Measurements from ENCODE around the gene TMEM95. TPM values are rescaled to one million over a fixed set of nuclear protein-coding genes. Genes with fewer than 3 reads are reported as not detected.

TMEM95 gene
- polyA plus RNA-seq, 1 experiment = not detected

DNA sequence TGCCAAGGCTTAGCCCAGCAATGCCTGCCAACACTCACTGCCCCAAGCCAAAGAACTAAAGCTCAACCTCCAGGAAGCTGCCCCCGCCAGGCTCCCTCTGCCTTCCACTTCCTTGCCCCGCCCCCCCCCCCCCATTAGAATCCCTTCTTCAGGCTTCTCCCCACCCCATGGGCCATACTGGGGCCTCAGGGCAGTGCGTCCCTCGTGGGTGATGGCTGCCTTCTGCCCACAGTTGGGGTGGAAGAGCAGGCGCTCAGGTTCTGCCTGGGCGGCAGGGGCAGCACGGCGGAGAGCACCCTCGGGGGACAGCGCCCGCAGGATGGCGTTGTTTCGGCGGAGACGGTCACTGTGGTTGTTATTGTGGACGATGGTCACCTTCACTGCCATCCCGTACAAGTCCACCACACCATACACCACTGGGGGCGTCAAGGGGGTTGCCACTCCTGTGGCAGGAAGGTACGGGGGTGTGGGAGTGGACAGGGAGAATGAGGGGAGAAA is 29.9 kb upstream of the TMEM95 start:
- peaks cover 47% of the 10 kb centered on the region for H3K36me3 ChIP-seq (ENCODE audit: control insufficient read depth, insufficient read depth, low read length)
- TF ChIP-seq, protein P1, sequence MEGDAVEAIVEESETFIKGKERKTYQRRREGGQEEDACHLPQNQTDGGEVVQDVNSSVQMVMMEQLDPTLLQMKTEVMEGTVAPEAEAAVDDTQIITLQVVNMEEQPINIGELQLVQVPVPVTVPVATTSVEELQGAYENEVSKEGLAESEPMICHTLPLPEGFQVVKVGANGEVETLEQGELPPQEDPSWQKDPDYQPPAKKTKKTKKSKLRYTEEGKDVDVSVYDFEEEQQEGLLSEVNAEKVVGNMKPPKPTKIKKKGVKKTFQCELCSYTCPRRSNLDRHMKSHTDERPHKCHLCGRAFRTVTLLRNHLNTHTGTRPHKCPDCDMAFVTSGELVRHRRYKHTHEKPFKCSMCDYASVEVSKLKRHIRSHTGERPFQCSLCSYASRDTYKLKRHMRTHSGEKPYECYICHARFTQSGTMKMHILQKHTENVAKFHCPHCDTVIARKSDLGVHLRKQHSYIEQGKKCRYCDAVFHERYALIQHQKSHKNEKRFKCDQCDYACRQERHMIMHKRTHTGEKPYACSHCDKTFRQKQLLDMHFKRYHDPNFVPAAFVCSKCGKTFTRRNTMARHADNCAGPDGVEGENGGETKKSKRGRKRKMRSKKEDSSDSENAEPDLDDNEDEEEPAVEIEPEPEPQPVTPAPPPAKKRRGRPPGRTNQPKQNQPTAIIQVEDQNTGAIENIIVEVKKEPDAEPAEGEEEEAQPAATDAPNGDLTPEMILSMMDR (IDR thresholded peaks at IDR 0.05; ENCODE audit: insufficient read depth, low read depth, low read length) = no peak
- ChIA-PET POLR2A (no interaction called here), CTCF (interaction anchor here (0.7 to 5.0 kb wide), 5 partner anchors 11 to 236 kb away, joined by 3 to 22 read pairs (median 11); partner anchors contain the start of genes ACAP1 and SENP3)
- no peak for DNase-seq (ENCODE audit: low read depth)
- no peak overlapping the region for H3K4me3 ChIP-seq (ENCODE audit: low read depth, low read length)
- no peaks in the 10 kb centered on the region for H3K27me3 ChIP-seq (ENCODE audit: control insufficient read depth, insufficient read depth, low read length)

GRCh38 chr17:7326186-7326585 is 28.8 kb upstream of the TMEM95 start:
- CTCF ChIA-PET = interaction anchor here (1.0 to 5.0 kb wide), 2 partner anchors 13 to 78 kb away, joined by 4 to 22 read pairs; no protein-coding TSS in a partner anchor
- POLR2A ChIA-PET = no interaction called here
- no peak overlapping the region for H3K4me3 ChIP-seq (ENCODE audit: low read depth, low read length)
- H3K36me3 ChIP-seq (ENCODE audit: control insufficient read depth, insufficient read depth, low read length) = peaks cover 38% of the 10 kb centered on the region
- no peaks in the 10 kb centered on the region for H3K27me3 ChIP-seq (ENCODE audit: control insufficient read depth, insufficient read depth, low read length)
- no peak for DNase-seq (ENCODE audit: low read depth)
- TF ChIP-seq, protein P1 (IDR thresholded peaks at IDR 0.05; ENCODE audit: insufficient read depth, low read depth, low read length) = no peak

DNA sequence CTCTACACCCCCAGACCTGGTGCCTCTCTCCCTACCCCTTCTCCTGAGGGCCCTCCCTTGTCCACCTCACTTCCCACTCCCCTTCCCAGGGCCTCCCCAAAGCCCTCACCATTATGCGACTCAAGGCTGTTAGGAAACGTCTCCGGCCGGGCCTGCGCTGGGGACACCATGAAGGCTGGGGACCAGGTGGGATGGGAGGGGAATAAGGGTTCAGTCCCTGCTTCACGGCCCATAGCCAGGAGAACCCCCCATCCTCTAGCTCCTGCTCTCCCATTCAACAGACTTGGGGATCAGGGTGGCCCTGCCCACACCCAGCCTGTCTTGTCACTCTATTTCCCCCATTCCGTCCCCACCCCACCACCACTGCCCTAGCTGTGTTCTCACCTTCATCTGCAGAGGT is 27.9 kb upstream of the TMEM95 start:
- H3K4me3 ChIP-seq (ENCODE audit: low read depth, low read length) = no peak overlapping the region
- TF ChIP-seq, protein P1 (IDR thresholded peaks at IDR 0.05; ENCODE audit: insufficient read depth, low read depth, low read length) = no peak

GRCh38 chr17:7327501-7327900 is 27.5 kb upstream of the TMEM95 start:
- DNase-seq (ENCODE audit: low read depth) = no peak
- no peak overlapping the region for H3K4me3 ChIP-seq (ENCODE audit: low read depth, low read length)
- ChIA-PET CTCF (interaction anchor here (0.6 to 5.0 kb wide), 2 partner anchors 14 to 281 kb away, joined by 3 to 22 read pairs; no protein-coding TSS in a partner anchor), POLR2A (no interaction called here)
- TF ChIP-seq, protein P1 (IDR thresholded peaks at IDR 0.05; ENCODE audit: insufficient read depth, low read depth, low read length) = no peak
- H3K36me3 ChIP-seq (ENCODE audit: control insufficient read depth, insufficient read depth, low read length) = peaks cover 26% of the 10 kb centered on the region
- H3K27me3 ChIP-seq (ENCODE audit: control insufficient read depth, insufficient read depth, low read length) = no peaks in the 10 kb centered on the region

More for the DNA sequence above, 27.9 kb upstream of the TMEM95 start:
- DNase-seq (ENCODE audit: low read depth) = no peak
- ChIA-PET POLR2A (no interaction called here), CTCF (interaction anchor here (0.6 to 5.0 kb wide), 3 partner anchors 14 to 281 kb away, joined by 3 to 22 read pairs (median 4); no protein-coding TSS in a partner anchor)
- peaks cover 30% of the 10 kb centered on the region for H3K36me3 ChIP-seq (ENCODE audit: control insufficient read depth, insufficient read depth, low read length)
- no peaks in the 10 kb centered on the region for H3K27me3 ChIP-seq (ENCODE audit: control insufficient read depth, insufficient read depth, low read length)

- CTCF ChIA-PET = no interaction called here
- Histone ChIP-seq H3K36me3 (ENCODE audit: control insufficient read depth, insufficient read depth, low read length) (peaks cover 23% of the 10 kb centered on the region), H3K4me3 (ENCODE audit: low read depth, low read length) (no peak overlapping the region; the same call in 1 of the 2 replicates), H3K27me3 (ENCODE audit: control insufficient read depth, insufficient read depth, low read length) (no peaks in the 10 kb centered on the region)
- DNase-seq (ENCODE audit: low read depth) = no peak
- TF ChIP-seq, protein P1 (IDR thresholded peaks at IDR 0.05; ENCODE audit: insufficient read depth, low read depth, low read length) = no peak
- POLR2A ChIA-PET = no interaction called here
These were observed 26.9 kb upstream of the TMEM95 start for GRCh38 chr17:7328009-7328408.
